Endothelial cell of umbilical vein (primary cell): ENCODE results near the gene GARS1. TPM values are rescaled to one million over a fixed set of nuclear protein-coding genes. Genes with fewer than 3 reads are reported as not detected.

Source experiments
- BruUV-seq: library from RNA; stranded (reverse); fragments of 400-500 nt; replicated peaks from 2 replicates; lab custom pipeline; 2021; lab: Mats Ljungman, UMichigan
- CTCF ChIA-PET: fragments of 300-600, 350-600 bp; sonication (Branson Sonifier 250); formaldehyde crosslinking; loops from one replicate; lab custom pipeline; 2021; ENCODE audit warnings: antibody characterized with exemption, inconsistent platforms; lab: Charles Lee
- POLR2A ChIA-PET: fragments of 300-600, 350-600 bp; sonication (Branson Sonifier 250); formaldehyde crosslinking; loops from one replicate; lab custom pipeline; 2021; ENCODE audit warnings: antibody characterized with exemption, inconsistent platforms; lab: Charles Lee
- DNase-seq: peaks from one replicate; pipeline ENCODE4 v3.0.0-alpha.2; 2011; ENCODE audit warnings: low read depth, low spot score
- FAIRE-seq: peaks from 2 replicates; lab custom pipeline; 2011; peaks lifted over from hg19 to GRCh38; lab: Jason Lieb, UNC
- H2AFZ ChIP-seq: 2 replicates; pipeline ENCODE4 v1.6.0; 2012; ENCODE audit warnings: low read depth, low read length, control low read depth, inconsistent platforms
- H3K27ac ChIP-seq: 2 replicates; pipeline ENCODE4 v1.5.1; 2011; ENCODE audit warnings: low read depth, mild to moderate bottlenecking, control low read depth, low read length, moderate library complexity; ENCODE audit not compliant: insufficient read depth
- H3K27me3 ChIP-seq, 2 experiments: 2 replicates each; pipeline versions ENCODE4 v1.6.0 to v1.6.1; 2011; ENCODE audit warnings: low read length in 2 of 2, mixed read lengths in 1 of 2; ENCODE audit not compliant: control insufficient read depth in 2 of 2, insufficient read depth in 2 of 2
- H3K36me3 ChIP-seq, 2 experiments: 2 replicates in 1 of 2; 3 replicates in 1 of 2; pipeline ENCODE4 v1.5.1; 2011; ENCODE audit warnings: low read length in 2 of 2, mild to moderate bottlenecking in 1 of 2, moderate library complexity in 1 of 2; ENCODE audit not compliant: control insufficient read depth in 2 of 2, insufficient read depth in 2 of 2; ENCODE audit errors: extremely low read depth in 1 of 2
- H3K4me1 ChIP-seq: 3 replicates; pipeline ENCODE4 v1.5.1; 2011; ENCODE audit warnings: mild to moderate bottlenecking, low read length; ENCODE audit not compliant: control insufficient read depth, insufficient read depth; ENCODE audit errors: extremely low read depth
- H3K4me2 ChIP-seq: 2 replicates; pipeline ENCODE4 v1.6.1; 2011; ENCODE audit warnings: low read length, control low read depth, mixed read lengths; ENCODE audit not compliant: insufficient read depth
- H3K4me3 ChIP-seq, 3 experiments: fragments of 200-600 bp in 1 of 3; sonication (generic), shearing (Covaris generic) in 1 of 3; replicated peaks in 1 of 3; 2 replicates each; pipeline ENCODE4 v1.5.1; 2011 to 2016; ENCODE audit warnings: control low read depth in 3 of 3, low read length in 3 of 3, mild to moderate bottlenecking in 2 of 3, inconsistent platforms in 1 of 3, low read depth in 1 of 3, moderate library complexity in 1 of 3; ENCODE audit not compliant: insufficient read depth in 1 of 3
- H3K79me2 ChIP-seq: 2 replicates; pipeline ENCODE4 v1.6.0; 2012; ENCODE audit warnings: low read length, inconsistent platforms; ENCODE audit not compliant: control insufficient read depth, insufficient read depth
- H3K9ac ChIP-seq: replicated peaks from 2 replicates; pipeline ENCODE3; 2011; ENCODE audit warnings: low read length, control low read depth; ENCODE audit not compliant: insufficient read depth; ENCODE audit errors: extremely low read depth
- H3K9me1 ChIP-seq: replicated peaks from 3 replicates; pipeline ENCODE4 v1.6.0; 2011; ENCODE audit warnings: mild to moderate bottlenecking, low read length; ENCODE audit not compliant: control insufficient read depth, insufficient read depth; ENCODE audit errors: extremely low read depth
- H3K9me3 ChIP-seq: replicated peaks from 2 replicates; pipeline ENCODE4 v1.5.1; 2012; ENCODE audit warnings: low read length, inconsistent platforms; ENCODE audit not compliant: control insufficient read depth, insufficient read depth
- H4K20me1 ChIP-seq: replicated peaks from 2 replicates; pipeline ENCODE3; 2011; ENCODE audit warnings: mild to moderate bottlenecking, low read length; ENCODE audit not compliant: control insufficient read depth, insufficient read depth; ENCODE audit errors: extremely low read depth
- CTCF ChIP-seq, 2 donors: IDR thresholded peaks; 1 replicate in 1 of 2; 2 replicates in 1 of 2; pipeline ENCODE4 v1.5.1; 2011; ENCODE audit warnings: low read length in 2 of 2, mild to moderate bottlenecking in 2 of 2, moderate library complexity in 2 of 2, control low read depth in 1 of 2, inconsistent platforms in 1 of 2, low read depth in 1 of 2; ENCODE audit not compliant: insufficient read depth in 1 of 2; ENCODE audit errors: extremely low read depth in 1 of 2
- EZH2 ChIP-seq: IDR thresholded peaks from 2 replicates; pipeline ENCODE4 v1.6.1; 2012; ENCODE audit warnings: borderline replicate concordance, low read depth, mild to moderate bottlenecking, moderate library complexity, low read length, inconsistent platforms; ENCODE audit not compliant: severe bottlenecking
- FOS ChIP-seq: IDR thresholded peaks from 2 replicates; pipeline ENCODE4 v1.6.1; 2011; ENCODE audit warnings: mild to moderate bottlenecking, low read length, moderate library complexity, borderline replicate concordance; ENCODE audit not compliant: insufficient read depth
- GATA2 ChIP-seq: IDR thresholded peaks from 2 replicates; pipeline ENCODE4 v1.7.0; 2011; ENCODE audit warnings: low read depth, mild to moderate bottlenecking, moderate library complexity, mixed read lengths, low read length; ENCODE audit not compliant: insufficient read length, insufficient read depth
- JUN ChIP-seq: IDR thresholded peaks from 2 replicates; pipeline ENCODE4 v1.6.1; 2011; ENCODE audit warnings: borderline replicate concordance, low read depth; ENCODE audit not compliant: insufficient read length, insufficient read depth
- MAX ChIP-seq: IDR thresholded peaks from 2 replicates; pipeline ENCODE4 v1.6.1; 2011; ENCODE audit not compliant: insufficient read depth, insufficient read length
- MYC ChIP-seq: IDR thresholded peaks from one replicate; pipeline ENCODE4 v1.6.1; 2011; ENCODE audit warnings: mild to moderate bottlenecking, low read depth, low read length
- POLR2A ChIP-seq: IDR thresholded peaks from 2 replicates; pipeline ENCODE4 v1.6.1; 2012; ENCODE audit warnings: low read depth, mild to moderate bottlenecking, control low read depth, low read length
- POLR2AphosphoS5 ChIP-seq: IDR thresholded peaks from 2 replicates; pipeline ENCODE4 v1.6.1; 2012; ENCODE audit warnings: low read depth, mild to moderate bottlenecking, control low read depth, low read length, moderate library complexity; ENCODE audit not compliant: insufficient read depth
- dilution Hi-C: fragments of 300-500 bp; cut with MboI; formaldehyde crosslinking; loops from one replicate; pipeline ENCODE4 v1.15.0; 2019; ENCODE audit warnings: low sequenced_read_pairs; ENCODE audit not compliant: extremely low pct_ligation_motif_present
- intact Hi-C: fragments of 100-400 bp; cut with micrococcal nuclease; formaldehyde crosslinking; loops from one replicate; pipeline ENCODE4 v1.10.0; 2022
- polyA plus RNA-seq, 4 experiments: library from polyadenylated mRNA; depleted of rRNA in 3 of 4; stranded (reverse) in 3 of 4; unstranded in 1 of 4; fragments of >200 nt; gene quantifications; 2 replicates each; pipeline versions ENCODE4 v1.2.1 to v1.2.3, GENCODE V29; 2011 to 2012; ENCODE audit warnings: missing spikeins in 1 of 4
- total RNA-seq: library from RNA; stranded (reverse); gene quantifications from 2 replicates; pipeline ENCODE4 v1.2.3, GENCODE V29; 2021

Gene GARS1
- total and polyA plus RNA-seq, 2 donors (not counting 3 experiments of a cell fraction or from before 2014, with no cell fraction given) = 194 to 295 TPM

- POLR2A ChIA-PET = no interaction called here
Observed at GRCh38 chr7:30652132-30652531, 57.5 kb downstream of the GARS1 start.

More at GRCh38 chr7:30652132-30652531, 57.5 kb downstream of the GARS1 start:
- dilution Hi-C loops (no loop called here), intact Hi-C loops (no loop called here)
- DNase-seq = no peak
- no peaks in the 10 kb centered on the region for H3K36me3 ChIP-seq
- CTCF ChIA-PET = interaction anchor here (1.3 kb wide), 1 partner anchor 10 kb away, joined by 3 read pairs; no protein-coding TSS in a partner anchor
- H3K4me2 ChIP-seq = no peak overlapping the region
- no peaks in the 10 kb centered on the region for H4K20me1 ChIP-seq
- H3K27ac ChIP-seq = no peak overlapping the region
- H2AFZ ChIP-seq = no peak overlapping the region
- no peak overlapping the region for H3K4me3 ChIP-seq
- no peaks in the 10 kb centered on the region for H3K79me2 ChIP-seq
- no TSS peak for BruUV-seq
- TF ChIP-seq JUN (no peak), MYC (no peak), CTCF (IDR thresholded peaks at IDR 0.05; ENCODE audit: extremely low read depth in 1 of 2, insufficient read depth in 1 of 2, low read depth in 1 of 2, low read length in 2 of 2) (no peak), EZH2 (no peak), POLR2A (no peak), POLR2AphosphoS5 (no peak), FOS (no peak), MAX (no peak), GATA2 (no peak)
- H3K4me1 ChIP-seq = no peaks in the 10 kb centered on the region
- H3K9ac ChIP-seq = no peak overlapping the region
- no peaks in the 10 kb centered on the region for H3K27me3 ChIP-seq
- no peaks in the 10 kb centered on the region for H3K9me1 ChIP-seq
- no peaks in the 10 kb centered on the region for H3K9me3 ChIP-seq
- no peak for FAIRE-seq
